HG02970 (cell line): Measurements from ENCODE around the gene CORIN.

Source experiments
- ATAC-seq: cut with Tn5 transposase; IDR thresholded peaks from one replicate; pipeline ENCODE4 v1.9.1; 2021; ENCODE audit warnings: mild to moderate bottlenecking, moderate library complexity, moderate number of reproducible peaks; ENCODE audit not compliant: unreplicated experiment, low FRiP score

The CORIN gene

DNA sequence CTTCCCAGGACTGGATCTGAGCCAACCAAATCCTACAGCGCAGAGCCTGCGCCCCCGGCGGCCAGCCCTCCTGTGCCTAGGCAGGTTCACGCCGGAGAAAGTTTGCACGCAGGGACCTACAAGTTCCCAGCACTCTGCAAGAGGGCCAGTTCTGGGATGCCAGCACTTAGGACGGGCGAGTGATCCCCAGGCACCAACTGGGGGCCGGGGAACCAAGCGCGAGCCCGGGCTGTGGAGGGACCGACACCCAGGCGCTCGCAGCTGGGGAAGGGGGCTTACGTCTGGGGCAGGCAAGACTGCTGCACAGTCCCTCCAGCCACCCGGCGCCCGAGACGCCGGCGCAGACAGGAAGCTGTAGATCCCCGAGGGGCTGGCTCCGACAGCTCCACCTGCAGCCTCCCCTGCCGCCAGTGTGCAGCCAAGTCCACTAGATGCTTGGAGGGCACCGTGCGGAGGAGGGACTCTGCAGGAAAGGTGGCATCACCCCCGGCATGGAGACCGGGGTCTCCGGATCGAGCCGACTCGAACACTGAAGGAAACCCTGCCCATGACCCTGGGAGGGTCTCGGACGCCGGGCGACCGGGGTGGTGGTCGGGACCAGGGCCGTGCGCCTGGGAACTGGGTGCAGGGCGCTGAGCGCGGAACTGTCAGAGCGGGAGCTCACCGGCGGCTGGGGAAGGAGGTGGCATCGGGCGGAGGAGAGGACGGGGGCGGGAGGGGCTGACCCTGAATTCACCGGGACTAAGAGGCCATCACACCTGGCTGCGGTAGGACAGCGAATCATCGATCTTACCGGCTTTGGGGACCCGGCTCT lies 566 bp downstream of the CORIN start:
- ATAC-seq: peak; percentile 39

DNA sequence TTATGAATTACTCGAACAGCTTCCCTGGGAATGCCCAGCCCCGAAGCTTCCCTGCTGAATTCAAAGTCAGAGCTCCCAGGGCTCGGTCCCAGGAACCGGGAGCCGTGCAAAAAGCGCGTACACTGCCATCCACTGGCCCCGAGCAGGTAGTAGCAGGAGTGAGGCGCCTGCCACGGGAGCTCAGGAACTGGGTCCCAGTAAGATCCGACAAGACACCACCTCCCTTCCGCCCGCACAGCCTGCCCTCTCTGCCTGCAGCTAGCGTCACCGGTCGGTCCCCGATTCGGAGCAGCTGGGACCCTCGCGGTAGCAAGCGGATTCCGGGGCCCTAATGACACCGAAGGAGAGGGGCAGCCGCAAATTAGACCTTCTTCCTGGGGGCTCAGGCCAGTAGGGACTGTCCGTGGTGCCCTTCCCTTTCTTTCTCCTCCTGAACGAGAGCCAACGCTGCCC lies 1.2 kb downstream of the CORIN start:
- peak; percentile 52 for ATAC-seq

DNA sequence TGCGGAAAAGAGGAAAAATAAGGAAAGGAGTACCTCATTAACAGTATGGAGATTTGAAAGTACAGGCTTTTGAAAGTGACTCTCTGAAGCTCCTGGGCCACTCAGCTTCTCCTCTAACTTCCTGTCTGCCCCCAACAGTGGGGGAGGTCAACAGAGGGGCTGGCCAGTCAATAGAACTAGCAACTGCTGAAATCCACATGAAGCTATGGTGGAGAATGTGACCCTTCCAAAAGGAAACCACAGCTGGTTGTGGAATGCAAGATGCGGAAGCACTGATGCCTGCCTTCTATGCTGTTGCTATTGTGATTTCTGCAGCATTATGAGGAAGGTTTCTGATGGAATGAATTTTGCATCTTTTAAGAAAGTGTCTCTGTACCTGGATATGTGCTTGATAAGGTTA lies 2.4 kb downstream of the CORIN start:
- no peak for ATAC-seq

DNA sequence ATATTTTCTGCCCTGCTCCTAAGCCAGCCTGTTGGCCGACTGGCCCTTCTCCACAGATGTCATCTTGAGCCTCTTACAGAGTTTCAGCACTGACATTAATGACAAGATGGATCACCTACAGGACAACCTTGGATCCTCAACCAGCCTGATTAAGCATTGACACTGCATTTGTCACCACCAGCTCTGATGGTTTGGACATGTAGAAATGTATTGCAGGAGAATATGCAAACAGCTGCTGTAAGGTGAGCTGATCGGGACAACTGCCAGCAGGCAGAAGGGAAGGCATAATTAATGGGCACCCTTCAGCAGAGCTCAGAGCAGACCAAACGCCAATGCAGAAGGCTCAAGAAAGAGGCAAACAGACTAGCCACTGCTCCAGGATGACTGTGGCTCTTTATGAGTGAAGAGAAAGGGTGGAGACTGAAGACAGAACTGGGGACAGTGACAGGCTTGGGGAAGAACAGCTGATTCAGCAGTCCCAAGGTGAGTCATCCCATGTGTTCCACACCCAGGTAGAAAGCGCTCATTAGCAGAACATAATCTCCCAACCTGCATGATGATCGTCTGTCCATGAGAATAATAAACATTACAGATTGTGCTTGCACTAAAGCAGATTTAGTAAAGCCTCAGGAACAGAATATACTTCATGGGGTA lies 6.7 kb downstream of the CORIN start:
- no peak for ATAC-seq

DNA sequence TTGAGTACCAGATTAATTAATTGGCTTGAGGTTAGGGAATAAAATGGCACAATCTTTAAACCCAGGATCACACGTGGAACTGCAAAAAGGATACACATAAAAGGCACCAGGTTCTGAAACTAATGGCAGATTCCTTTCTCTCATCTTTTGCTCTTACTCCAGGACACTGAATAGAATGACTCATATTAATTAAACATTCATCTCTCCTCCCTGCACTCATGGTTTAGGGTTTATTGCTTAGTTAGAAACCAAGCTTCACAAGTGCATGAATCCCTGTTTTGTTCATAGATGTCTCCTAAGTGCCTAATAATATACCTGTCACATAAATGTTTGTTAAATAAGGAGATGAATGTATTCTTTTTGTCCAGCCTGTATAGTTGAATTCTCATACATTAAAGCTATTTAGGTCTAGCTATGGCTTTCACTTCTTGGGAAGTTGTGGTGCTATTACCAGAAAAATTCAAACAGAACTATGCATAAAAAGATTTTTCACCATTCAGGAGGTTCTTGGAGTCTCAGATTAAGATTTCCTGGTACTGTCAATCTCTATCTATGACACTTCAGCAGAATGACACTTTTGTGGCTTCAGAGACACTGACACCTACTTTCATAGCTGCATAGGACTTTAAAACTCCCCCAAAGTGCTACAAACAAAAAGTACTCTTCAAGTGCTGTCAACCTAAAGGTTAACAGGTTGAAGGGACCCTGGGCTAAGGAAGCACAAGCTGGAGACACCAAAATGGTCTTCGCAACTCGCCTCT lies 7.4 kb downstream of the CORIN start:
- no peak for ATAC-seq

DNA sequence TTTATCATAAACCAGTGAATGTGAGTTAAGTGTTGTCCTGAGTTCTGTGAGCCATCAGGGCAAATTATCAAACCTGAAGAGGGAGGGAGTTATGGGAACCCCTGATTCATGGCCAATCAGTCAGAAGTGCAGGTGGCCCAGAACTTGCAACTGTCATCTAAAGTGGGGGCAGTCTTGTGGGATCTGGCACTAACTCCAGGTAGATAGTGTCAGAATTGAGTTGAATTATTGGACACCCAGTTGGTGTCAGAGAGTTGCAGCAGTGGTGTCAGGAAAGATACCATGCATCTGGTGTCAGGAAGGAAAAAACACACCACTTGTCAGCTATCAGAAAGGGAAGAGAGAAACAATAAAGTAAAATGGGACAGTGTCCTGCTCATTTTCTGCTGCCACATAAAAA lies 8.4 kb downstream of the CORIN start:
- ATAC-seq: no peak

DNA sequence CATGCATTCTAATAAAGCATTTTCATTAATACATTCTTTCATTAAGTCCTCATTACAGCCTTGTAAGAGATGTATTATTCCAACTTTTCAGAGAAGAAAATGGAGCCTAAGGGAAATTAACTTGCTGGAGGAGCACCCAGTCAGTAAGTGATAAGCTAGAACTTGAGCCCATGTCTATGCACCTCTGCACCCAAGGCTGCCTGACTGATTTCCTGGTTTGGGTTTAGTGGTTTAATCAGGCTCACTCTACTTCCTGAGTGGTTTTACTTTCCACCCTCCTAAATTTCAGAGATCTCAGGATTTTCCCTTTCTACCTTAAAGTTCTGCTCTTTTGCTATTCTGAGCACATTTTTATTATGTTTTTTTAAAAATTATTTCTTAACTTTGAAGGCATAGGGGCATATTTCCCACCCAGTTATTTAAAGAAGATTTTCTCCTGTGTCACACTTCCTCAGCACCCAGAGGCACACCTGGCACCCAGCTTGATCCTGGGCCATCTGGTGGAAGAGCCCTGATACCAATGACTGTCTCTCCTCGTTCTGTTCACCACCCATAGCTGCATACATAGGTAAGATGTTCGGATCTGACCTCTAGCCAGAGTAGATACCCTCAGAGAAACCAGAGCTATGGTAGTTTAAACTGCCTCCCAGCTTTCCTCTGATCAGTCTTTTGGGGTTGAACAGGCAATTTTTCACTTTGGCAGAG lies 10.4 kb downstream of the CORIN start:
- no peak for ATAC-seq

DNA sequence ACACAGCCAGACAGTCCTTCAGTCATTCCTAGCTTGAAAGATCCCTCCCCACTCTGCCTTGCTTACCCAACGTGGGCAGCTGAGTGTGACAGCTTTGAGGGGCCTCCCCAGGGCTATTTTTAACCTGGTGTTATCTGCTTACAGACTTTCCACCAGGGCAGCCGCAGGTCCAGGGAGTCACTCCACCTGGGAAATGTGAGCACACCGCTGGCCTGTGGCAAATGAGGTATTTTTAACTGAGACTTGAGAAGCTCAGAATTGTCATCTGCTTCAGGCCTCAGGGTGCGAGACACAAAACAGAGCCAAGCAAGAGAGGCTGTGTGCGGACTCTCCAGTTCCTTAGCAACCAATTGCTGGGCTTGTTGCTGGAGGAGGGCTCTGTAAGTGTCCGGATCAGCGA lies 13.0 kb downstream of the CORIN start:
- no peak for ATAC-seq

DNA sequence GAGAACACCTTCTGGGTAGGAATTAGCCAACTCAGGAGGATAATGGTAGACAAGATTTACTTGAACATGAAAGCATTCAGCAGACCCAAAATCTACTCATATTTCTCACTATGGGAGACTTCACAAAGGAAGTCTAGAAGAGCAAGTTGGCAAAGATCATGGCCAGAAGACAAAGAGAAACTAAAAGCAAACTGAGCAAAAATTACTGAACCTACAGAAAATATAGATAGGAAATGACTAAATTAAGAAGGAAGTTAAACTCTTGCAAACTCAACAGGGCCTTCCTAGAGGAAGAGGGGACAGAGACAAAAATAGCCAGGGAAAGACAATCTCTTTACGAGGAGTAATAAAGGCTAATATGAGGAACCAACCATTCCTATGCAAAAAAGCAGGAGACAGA lies 18.7 kb downstream of the CORIN start:
- ATAC-seq: no peak

DNA sequence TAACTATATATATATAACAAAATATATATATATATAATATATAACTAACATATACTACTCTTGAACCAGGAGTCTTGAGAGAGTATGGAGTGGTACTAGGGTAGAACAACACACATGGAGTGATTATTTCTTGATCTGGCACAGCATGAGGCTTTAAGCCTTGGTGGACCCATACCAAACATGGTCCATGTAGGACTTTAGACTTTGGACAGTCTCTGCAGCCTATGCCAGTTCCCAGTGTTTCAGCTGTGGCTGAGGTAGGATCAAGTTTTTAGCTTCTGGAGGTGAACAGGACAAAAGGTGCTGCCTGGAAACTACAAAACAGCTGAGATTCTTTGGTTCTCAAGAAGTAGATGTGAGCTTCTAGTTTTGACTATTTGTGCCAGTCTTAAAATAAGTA lies 20.6 kb downstream of the CORIN start:
- ATAC-seq: no peak

DNA sequence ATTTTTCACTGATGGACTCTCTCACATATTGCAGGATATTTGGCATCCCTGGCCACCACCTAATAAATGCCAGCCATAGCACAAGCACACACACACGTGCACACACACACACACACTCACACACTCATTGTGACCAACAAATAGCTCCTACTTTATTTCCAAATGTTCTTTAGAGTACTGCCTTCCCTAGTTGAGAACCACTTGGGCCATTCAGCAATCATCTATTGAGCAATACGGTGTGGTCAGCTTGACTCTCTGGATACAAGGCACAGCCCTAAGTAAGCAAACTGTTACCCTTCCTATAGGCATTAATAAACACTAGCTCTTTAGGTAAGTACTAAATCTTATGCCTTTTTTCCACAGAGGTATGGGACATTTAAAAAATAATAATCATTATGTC lies 21.1 kb downstream of the CORIN start:
- ATAC-seq: no peak

DNA sequence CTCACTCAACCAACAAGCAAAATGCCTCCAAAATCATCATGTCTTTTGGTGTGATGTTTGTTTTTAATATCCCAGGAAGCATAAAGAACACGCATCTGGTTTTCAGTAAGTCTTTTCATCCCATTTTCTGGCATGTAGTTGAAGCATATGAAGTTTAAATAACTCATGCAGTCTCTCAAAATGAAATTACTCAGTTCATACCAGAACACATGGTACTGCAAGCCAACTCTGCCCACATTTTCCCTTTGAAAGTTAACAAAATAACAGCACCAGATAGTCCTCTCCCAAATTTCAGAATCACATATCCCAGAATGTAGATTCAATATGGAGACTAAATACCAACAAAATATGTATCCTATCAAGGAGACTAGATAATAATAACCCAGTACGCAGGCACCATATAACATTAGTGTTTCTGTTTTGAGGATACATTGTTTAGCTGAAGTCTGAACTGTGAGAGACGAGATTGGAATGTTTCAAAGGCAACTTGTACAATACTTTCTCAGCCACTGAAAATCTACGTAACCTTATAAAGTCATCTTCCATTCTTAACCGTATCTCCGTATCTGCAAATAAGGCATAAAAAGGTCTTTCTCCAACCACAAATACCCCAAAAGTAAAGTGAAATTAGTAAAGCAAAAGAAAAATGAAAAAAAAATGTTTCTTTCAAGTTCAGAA lies 23.1 kb downstream of the CORIN start:
- ATAC-seq: no peak

DNA sequence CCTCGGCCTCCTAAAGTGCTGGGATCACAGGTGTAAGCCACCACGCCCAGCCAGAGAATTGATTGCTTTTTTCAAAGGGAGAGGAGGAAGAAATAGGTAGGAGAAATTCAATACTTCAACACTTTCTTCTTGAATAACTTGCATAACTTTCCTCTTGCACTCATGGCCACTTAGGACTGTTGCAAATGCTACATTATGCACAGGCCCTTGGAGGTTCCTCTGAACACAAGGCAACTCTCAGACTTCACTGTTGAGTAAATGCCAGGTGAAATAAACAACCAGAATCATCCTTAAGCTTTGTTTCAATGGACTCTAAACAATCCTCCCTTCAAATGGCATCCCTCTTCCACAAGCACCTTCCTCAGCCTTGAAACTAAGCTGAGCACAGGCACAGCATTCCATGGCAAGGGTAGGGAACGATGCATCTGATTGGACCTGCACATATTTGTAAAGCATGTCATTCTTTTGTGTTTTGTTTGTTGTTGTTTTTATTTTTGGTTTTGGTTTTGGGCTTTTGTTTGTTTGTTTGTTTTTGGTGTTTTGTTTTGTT lies 28.1 kb downstream of the CORIN start:
- ATAC-seq: no peak

DNA sequence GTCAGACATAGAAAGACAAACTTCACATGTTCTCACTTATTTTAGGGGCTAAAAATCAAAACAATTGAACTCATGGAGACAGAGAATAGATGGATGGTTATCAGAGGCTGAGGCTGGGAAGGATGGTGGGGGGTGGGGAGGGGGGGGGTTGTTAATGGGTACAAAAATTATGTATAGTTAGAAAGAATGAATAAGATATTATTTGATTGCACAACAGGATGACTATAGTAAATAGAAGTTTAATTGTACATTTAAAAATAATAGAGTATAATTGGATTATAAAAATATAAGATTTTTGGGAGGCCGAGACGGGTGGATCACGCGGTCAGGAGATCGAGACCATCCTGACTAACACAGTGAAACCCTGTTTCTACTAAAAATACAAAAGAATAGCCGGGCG lies 33.3 kb downstream of the CORIN start:
- no peak for ATAC-seq

DNA sequence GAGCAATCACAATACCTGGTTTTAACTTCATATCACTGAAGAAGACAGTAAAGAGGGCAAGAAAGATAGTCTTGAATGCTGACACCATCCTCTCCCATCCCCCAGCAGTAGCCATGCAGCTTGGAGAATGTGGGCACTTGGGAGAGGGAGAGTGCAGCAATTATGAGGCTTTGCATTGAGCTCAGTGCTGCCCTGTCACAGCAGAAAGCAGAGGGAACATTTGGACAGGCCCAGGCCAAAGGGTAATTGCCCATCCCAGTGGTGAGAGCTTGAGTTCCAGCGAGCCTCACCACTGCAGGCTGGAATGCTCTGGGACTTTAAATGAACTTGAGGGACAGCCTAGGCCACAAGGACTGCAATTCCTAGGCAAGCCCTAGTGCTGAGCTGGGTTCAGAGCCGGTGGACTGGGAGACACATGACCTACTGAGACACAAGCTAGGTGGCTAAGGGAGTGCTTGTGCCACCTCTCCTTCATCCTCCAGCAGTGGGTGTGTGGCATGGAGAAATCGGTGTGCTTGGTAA lies 36.3 kb downstream of the CORIN start:
- no peak for ATAC-seq

DNA sequence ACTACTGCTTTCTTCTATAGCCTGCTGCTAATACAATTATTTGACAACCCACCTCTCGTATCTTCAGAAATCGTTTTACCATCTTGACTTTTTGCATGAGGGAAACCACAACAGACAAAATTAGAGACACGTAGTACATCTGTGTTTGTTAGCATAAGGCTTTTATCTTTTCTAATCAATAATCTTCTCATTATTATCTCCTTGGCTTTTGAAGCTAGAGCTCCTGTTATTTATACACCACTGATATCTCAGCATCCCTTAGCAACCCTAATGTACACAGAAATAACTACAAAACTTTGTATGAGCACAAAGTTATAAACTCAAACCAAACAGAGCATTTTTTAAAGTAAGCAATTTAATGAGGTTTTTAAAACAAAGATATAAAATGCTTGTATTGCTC lies 39.7 kb downstream of the CORIN start:
- no peak for ATAC-seq

DNA sequence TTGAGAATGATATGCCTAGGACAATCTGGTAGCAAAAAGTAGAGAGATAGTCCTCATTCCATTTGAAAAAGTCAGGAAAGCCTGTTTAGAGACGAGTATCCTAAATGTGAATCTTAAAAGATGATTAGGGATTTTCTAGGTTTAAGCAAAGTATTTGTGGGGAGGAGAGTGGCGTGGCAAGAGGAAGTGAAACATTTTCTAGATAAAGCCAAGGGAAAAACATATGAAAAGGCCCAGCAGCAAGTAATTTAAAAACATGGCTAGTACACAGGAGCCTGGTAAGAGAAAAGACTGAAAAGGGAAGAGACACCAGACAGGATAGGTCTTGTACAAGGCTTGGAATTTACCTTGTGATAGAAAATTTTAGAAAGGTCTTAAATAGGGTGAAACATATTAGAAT lies 45.9 kb downstream of the CORIN start:
- no peak for ATAC-seq

DNA sequence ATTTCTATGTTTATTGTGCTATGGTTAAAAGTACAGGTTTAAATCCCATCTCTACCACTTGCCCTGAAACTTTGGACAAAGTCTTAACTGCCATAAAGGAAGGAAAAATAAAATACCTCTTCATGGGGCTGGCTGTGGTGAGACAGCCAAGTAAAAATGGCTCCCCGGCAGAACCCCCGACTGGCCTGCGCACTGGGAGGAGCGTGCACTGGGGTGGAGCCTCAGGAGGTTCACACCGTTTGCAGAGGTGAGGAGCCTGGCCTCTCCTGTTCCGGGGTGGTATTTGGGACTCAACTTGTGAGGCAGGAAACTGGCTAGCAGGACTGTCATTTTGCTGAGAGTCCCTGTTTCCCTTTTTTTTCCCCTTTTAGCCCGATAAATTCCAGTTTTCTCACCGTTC lies 47.8 kb downstream of the CORIN start:
- no peak for ATAC-seq

DNA sequence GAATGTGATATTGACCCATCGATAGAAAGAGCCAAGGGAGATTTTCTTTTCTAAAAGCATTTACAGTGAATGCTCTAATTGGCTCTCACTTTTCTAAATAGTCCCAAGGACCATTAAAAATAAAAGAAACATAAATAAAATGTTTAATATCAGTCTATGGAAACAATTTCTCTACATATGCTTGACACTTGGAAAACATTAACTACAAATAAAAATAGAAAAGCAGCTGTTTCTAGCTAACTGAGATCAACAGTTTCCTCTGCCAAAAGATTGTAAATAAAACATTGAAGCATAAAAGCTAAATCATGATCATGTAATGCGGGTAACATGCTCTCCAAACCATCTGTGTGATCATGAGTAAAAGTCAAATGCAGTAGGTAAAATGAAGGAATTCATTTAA lies 49.7 kb downstream of the CORIN start:
- no peak for ATAC-seq

DNA sequence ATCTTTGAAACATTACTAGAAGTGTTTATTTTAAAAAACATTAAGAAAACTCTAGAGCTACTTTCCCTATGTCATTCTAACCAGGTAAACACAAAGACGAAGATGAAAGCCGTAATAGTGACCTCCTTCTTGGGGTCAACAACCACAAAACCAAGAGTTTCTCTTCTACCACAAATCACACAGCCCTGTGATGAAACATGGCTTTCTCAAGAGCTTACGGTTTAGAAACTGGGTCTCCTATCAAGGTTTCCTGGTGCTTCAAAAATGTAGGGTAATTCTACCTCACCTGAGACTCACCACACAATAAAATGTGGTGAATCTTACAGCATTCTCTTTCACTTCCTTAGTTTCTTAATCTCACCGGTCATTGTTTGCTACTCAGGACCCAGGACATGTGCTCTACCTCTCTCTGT lies 50.9 kb downstream of the CORIN start:
- ATAC-seq: peak; percentile 76
